ENCODE data around the gene ACADL.

ACADL gene

DNA sequence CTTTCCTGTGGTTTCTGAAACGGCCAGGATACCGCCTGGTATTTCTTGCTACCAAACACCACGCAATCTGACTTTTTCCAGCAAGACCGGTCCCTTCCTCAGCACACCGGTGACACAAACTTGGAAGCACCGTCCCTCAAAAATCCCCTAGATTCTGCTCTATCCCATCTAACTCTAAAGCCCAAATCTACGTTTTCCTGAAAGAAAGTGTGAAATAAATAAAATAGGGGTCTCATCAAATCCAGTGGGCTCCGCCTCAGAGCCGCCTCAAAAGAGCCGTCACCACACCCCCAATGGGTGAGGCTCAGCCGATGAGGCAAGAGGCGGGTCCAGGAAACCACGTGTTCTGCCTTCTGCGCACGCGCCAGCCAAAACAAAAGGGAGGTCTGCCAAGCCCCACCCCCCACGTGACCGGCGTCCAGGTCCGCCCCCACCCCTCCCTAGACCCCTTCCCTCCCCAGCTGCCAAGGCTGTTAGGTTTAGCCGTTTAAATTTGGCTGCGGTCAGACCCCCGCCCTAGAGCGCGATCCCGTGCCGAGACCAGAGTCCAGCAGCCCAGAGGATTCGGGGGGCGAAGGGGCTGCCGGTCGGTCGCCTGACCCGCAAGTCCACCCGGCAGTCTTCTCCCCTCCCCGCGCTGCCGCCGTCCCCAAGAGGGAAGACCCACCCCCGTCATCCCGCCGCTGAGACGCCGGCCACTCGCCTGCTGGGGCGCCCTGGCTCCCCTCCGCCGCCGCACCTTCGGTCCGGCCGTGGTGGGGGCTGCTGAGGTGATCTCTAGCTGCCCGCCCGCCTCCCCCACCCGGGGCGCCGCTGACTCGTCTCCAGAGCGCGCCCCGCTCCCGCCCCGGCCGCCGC is 54.6 kb downstream of the ACADL start:
- DNase-seq (ENCODE audit: extremely low read depth, low read depth) = peak; percentile 84
- TF ChIP-seq, protein P1, sequence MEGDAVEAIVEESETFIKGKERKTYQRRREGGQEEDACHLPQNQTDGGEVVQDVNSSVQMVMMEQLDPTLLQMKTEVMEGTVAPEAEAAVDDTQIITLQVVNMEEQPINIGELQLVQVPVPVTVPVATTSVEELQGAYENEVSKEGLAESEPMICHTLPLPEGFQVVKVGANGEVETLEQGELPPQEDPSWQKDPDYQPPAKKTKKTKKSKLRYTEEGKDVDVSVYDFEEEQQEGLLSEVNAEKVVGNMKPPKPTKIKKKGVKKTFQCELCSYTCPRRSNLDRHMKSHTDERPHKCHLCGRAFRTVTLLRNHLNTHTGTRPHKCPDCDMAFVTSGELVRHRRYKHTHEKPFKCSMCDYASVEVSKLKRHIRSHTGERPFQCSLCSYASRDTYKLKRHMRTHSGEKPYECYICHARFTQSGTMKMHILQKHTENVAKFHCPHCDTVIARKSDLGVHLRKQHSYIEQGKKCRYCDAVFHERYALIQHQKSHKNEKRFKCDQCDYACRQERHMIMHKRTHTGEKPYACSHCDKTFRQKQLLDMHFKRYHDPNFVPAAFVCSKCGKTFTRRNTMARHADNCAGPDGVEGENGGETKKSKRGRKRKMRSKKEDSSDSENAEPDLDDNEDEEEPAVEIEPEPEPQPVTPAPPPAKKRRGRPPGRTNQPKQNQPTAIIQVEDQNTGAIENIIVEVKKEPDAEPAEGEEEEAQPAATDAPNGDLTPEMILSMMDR (IDR thresholded peaks at IDR 0.05; ENCODE audit: low read depth, low read length, missing control alignments) = no peak
- peak overlapping the region; percentile 60 for H3K4me3 ChIP-seq (replicated peaks; ENCODE audit: low read depth, low read length)

DNA sequence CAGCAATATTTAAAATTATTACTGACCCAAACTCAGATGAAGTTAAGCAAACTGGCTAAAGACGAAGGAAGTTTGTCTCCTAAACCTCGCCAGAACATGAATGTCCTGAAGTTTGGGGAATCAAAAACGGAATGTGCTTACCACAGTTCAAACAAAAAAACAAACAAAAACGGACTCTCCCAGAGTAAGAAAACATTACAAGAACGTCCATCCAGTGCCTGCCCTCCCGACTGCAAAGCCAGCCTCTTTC is 55.1 kb downstream of the ACADL start:
- TF ChIP-seq, protein P1 (IDR thresholded peaks at IDR 0.05; ENCODE audit: low read depth, low read length, missing control alignments) = no peak
- peak overlapping the region; percentile 60 for H3K4me3 ChIP-seq (replicated peaks; ENCODE audit: low read depth, low read length)
- DNase-seq (ENCODE audit: extremely low read depth, low read depth) = no peak

DNA sequence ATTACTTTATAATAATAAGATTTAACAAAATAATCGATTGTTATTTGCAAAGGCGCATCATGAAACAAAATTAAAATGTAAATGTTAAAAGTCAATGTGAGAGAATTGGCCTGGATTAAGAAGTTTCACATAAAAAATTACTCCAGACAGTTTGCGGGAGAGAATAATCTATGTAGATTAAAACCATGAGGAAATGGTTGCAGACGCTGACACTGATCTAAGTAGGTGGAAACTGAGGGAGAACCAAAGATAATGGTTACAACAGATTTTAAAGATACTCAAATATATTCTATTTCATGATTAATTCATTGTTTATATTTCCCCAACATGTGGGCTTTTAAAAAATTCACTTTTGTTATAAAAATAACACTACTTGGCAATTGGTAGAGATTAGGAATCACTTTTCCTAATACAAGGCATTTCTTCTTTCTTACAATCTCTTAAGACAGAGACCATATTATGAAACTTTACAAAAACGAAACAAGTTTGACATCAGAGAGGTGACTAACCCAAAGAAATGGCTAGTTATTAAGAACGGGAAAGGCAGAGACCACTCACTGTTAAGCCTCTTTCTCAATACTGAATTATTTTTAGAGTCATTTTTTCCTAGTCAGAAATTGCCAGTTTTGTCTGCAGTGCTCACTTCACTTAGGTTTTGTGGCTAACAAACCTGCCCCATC is 55.6 kb downstream of the ACADL start:
- peak overlapping the region; percentile 60 for H3K4me3 ChIP-seq (replicated peaks; ENCODE audit: low read depth, low read length)
- TF ChIP-seq, protein P1 (IDR thresholded peaks at IDR 0.05; ENCODE audit: low read depth, low read length, missing control alignments) = no peak
- peak; percentile 11 for DNase-seq (ENCODE audit: extremely low read depth, low read depth)

DNA sequence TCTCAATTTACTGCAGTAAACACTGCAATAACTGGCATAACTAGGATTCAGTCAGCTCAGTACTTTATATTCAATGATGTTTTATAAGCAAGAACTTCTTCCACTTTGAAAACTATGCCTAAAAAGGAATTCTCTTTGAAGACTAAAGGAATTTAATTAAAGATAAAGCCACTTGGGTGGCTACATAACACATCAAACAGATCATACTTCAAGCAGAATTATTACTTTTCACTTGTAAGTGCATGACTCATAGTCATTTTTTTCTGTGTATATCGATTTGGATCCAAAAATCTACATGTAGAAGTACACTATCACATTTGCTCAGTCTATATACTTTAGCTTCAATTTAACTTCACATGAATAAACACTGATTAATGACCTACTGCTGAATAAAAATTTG is 58.0 kb downstream of the ACADL start:
- no peak for DNase-seq (ENCODE audit: extremely low read depth, low read depth)
- TF ChIP-seq, protein P1 (IDR thresholded peaks at IDR 0.05; ENCODE audit: low read depth, low read length, missing control alignments) = no peak
- no peak overlapping the region for H3K4me3 ChIP-seq (replicated peaks; ENCODE audit: low read depth, low read length)

DNA sequence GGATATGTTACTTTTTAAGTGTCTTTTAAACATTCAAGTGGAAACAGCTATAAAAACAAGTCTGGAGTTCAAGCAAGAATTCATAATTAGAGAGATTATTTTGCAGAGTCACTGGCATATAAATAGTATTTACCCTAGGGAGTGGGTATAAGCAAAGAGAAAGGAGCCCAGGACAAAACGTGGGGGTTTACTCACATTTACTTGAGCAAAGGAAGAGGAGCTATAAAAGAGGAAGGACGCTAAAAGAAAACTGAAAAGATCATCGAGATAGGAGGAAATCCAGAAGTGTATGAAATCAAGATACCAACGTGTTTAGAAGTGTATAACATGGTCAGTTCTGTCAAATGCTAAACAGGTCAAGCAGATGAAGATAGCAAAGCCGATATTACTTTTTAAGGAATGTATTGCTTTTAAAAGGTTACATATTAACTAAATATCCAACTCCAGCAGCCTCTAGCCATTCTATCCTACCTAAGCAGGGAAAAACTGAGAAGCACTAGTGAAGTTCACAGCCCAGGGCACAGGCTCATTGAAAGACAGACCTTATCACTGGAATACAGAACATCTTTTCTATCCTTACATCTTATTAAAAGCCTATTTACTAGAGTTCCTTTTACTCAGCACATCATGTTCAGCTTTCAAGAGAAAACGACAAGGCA is 62.7 kb downstream of the ACADL start:
- TF ChIP-seq, protein P1 (IDR thresholded peaks at IDR 0.05; ENCODE audit: low read depth, low read length, missing control alignments) = no peak
- no peak for DNase-seq (ENCODE audit: extremely low read depth, low read depth)

DNA sequence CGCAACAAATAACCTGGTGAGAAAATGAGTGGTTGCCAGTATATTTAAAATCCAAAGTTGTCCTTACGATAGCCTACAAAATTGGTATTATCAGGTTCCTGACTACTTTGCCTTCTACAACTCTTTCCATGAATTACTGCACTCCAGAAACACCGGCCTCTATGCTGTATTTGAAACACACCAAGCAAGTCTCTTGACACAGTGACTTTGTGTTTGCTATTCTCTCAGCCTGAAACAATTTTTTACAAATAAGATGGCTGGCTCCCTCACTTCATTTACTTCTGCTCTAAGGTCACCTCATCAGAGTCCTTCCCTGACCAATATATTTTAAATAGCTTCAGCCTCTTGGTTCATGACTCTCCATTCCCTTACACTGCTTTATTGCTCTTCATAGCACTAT is 66.2 kb downstream of the ACADL start:
- TF ChIP-seq, protein P1 (IDR thresholded peaks at IDR 0.05; ENCODE audit: low read depth, low read length, missing control alignments) = no peak
- H3K4me3 ChIP-seq (replicated peaks; ENCODE audit: low read depth, low read length) = no peak overlapping the region
- no peak for DNase-seq (ENCODE audit: extremely low read depth, low read depth)

More for the DNA sequence above, 62.7 kb downstream of the ACADL start:
- no peak overlapping the region for H3K4me3 ChIP-seq (replicated peaks; ENCODE audit: low read depth, low read length)
